Activated naive CD4-positive, alpha-beta T cell treated with anti-CD3 and anti-CD28 coated beads, Interleukin-2, amount 50 U/mL, for 72 hours (primary cell): ENCODE results near the gene NPHP4. TPM values are rescaled to one million over a fixed set of nuclear protein-coding genes. Genes with fewer than 3 reads are reported as not detected.
"Not testable (repeated sequence)": the region's sequence is repeated elsewhere in the genome, so short reads cannot be mapped to it uniquely, and the experiment has no call there.

Source experiments
- ATAC-seq, 2 donors: fragments of 150-1000 bp; cut with Tn5 transposase; 2 replicates each; pipeline ENCODE4 v1.10.0; 2021; ENCODE audit warnings: mild to moderate bottlenecking in 2 of 2, moderate library complexity in 2 of 2
- DNase-seq, 2 donors: peaks; one replicate each; pipeline ENCODE4 v3.0.0; 2021 to 2022; ENCODE audit warnings: low spot score in 2 of 2
- H3K27ac Mint-ChIP-seq, 2 donors: one replicate each; pipeline ENCODE4 v1.8.0; 2022; ENCODE audit warnings: mild to moderate bottlenecking in 2 of 2, mixed read lengths in 2 of 2
- H3K36me3 Mint-ChIP-seq, 2 donors: one replicate each; pipeline ENCODE4 v1.8.0; 2022; ENCODE audit warnings: mixed read lengths in 2 of 2
- H3K9me3 Mint-ChIP-seq, 2 donors: one replicate each; pipeline ENCODE4 v1.8.0; 2022; ENCODE audit warnings: mixed read lengths in 2 of 2
- total RNA-seq, 2 donors: library from RNA; stranded (reverse); gene quantifications; one replicate each; pipeline ENCODE4 v1.2.3, GENCODE V29; 2022

NPHP4 gene
- total RNA-seq, 2 donors from 2014 or later = 10.0 to 22.5 TPM

- no peak for ATAC-seq
- H3K9me3 Mint-ChIP-seq = no peaks in the 10 kb centered on the region
- no peak overlapping the region for H3K27ac Mint-ChIP-seq
- no peak for DNase-seq
- H3K36me3 Mint-ChIP-seq = peaks cover 11% of the 10 kb centered on the region in 2 donors
Observed at GRCh38 chr1:5926686-5927435, 65.4 kb downstream of the NPHP4 start.

- not testable (repeated sequence) for ATAC-seq, H3K9me3 Mint-ChIP-seq, DNase-seq
- Mint-ChIP-seq H3K27ac (peak overlapping the region in 1 of 2 donors; percentile 12), H3K36me3 (peaks cover 10 to 11% of the 10 kb centered on the region in 2 donors)
Observed at GRCh38 chr1:5922700-5923330, 69.4 kb downstream of the NPHP4 start.

- Mint-ChIP-seq H3K36me3 (peaks cover 1 to 11% of the 10 kb centered on the region in 2 donors), H3K27ac (peak overlapping the region in 1 of 2 donors; percentile 45), H3K9me3 (no peaks in the 10 kb centered on the region)
- ATAC-seq (no peak), DNase-seq (no peak)
Observed at GRCh38 chr1:5921671-5922070, 70.6 kb downstream of the NPHP4 start.

GRCh38 chr1:5921129-5921528, 71.1 kb downstream of the NPHP4 start:
- H3K27ac Mint-ChIP-seq = no peak overlapping the region
- ATAC-seq = no peak

GRCh38 chr1:5920201-5920600, 72.0 kb downstream of the NPHP4 start:
- Mint-ChIP-seq H3K36me3 (peaks cover 0 to 6% of the 10 kb centered on the region in 2 donors), H3K9me3 (no peaks in the 10 kb centered on the region), H3K27ac (no peak overlapping the region)
- no peak for DNase-seq
- ATAC-seq = no peak

More at GRCh38 chr1:5921129-5921528, 71.1 kb downstream of the NPHP4 start:
- Mint-ChIP-seq H3K36me3 (peaks cover 0 to 10% of the 10 kb centered on the region in 2 donors), H3K9me3 (no peaks in the 10 kb centered on the region)
- DNase-seq = no peak

- DNase-seq = no peak
- ATAC-seq = no peak
- H3K27ac Mint-ChIP-seq = no peak overlapping the region
- no peaks in the 10 kb centered on the region for H3K36me3 Mint-ChIP-seq
- no peaks in the 10 kb centered on the region for H3K9me3 Mint-ChIP-seq
Observed at GRCh38 chr1:5918275-5918649, 74.0 kb downstream of the NPHP4 start.

GRCh38 chr1:5917591-5918274, 74.5 kb downstream of the NPHP4 start:
- no peak for ATAC-seq
- no peak overlapping the region for H3K27ac Mint-ChIP-seq
- no peak for DNase-seq
- no peaks in the 10 kb centered on the region for H3K9me3 Mint-ChIP-seq
- no peaks in the 10 kb centered on the region for H3K36me3 Mint-ChIP-seq

- H3K36me3 Mint-ChIP-seq = no peaks in the 10 kb centered on the region
- ATAC-seq (no peak), DNase-seq (no peak)
- H3K9me3 Mint-ChIP-seq = no peaks in the 10 kb centered on the region
- no peak overlapping the region for H3K27ac Mint-ChIP-seq
Observed at GRCh38 chr1:5917281-5917590, 75.0 kb downstream of the NPHP4 start.

- DNase-seq (no peak), ATAC-seq (no peak)
- Mint-ChIP-seq H3K9me3 (no peaks in the 10 kb centered on the region), H3K36me3 (no peaks in the 10 kb centered on the region), H3K27ac (no peak overlapping the region)
Observed at GRCh38 chr1:5916572-5917280, 75.5 kb downstream of the NPHP4 start.

GRCh38 chr1:5915587-5916571, 76.3 kb downstream of the NPHP4 start:
- DNase-seq (no peak), ATAC-seq (peak; percentile 71 to 72)
- Mint-ChIP-seq H3K9me3 (no peaks in the 10 kb centered on the region), H3K27ac (no peak overlapping the region), H3K36me3 (no peaks in the 10 kb centered on the region)

- H3K36me3 Mint-ChIP-seq = no peaks in the 10 kb centered on the region
- no peaks in the 10 kb centered on the region for H3K9me3 Mint-ChIP-seq
- ATAC-seq = no peak
- DNase-seq = no peak
- no peak overlapping the region for H3K27ac Mint-ChIP-seq
Observed at GRCh38 chr1:5914676-5915365, 77.4 kb downstream of the NPHP4 start.

- Mint-ChIP-seq H3K36me3 (no peaks in the 10 kb centered on the region), H3K27ac (no peak overlapping the region), H3K9me3 (no peaks in the 10 kb centered on the region)
- DNase-seq = no peak
- ATAC-seq = no peak
Observed at GRCh38 chr1:5913876-5914275, 78.3 kb downstream of the NPHP4 start.

- H3K9me3 Mint-ChIP-seq = no peaks in the 10 kb centered on the region
- no peak for ATAC-seq
- H3K36me3 Mint-ChIP-seq = no peaks in the 10 kb centered on the region
- DNase-seq = no peak
- no peak overlapping the region for H3K27ac Mint-ChIP-seq
Observed at GRCh38 chr1:5913078-5913845, 79.0 kb downstream of the NPHP4 start.

- DNase-seq = no peak
- H3K27ac Mint-ChIP-seq = no peak overlapping the region
- no peak for ATAC-seq
Observed at GRCh38 chr1:5911871-5912271, 80.4 kb downstream of the NPHP4 start.

GRCh38 chr1:5911157-5911556, 81.1 kb downstream of the NPHP4 start:
- Mint-ChIP-seq H3K9me3 (no peaks in the 10 kb centered on the region), H3K36me3 (no peaks in the 10 kb centered on the region), H3K27ac (no peak overlapping the region)
- DNase-seq = no peak
- ATAC-seq = no peak

More at GRCh38 chr1:5911871-5912271, 80.4 kb downstream of the NPHP4 start:
- H3K9me3 Mint-ChIP-seq = no peaks in the 10 kb centered on the region
- no peaks in the 10 kb centered on the region for H3K36me3 Mint-ChIP-seq
